A549 (cell line): ENCODE measurements around the gene NCF2.

Source experiments
- CTCF ChIP-seq: fragments of >200 bp; sonication (Bioruptor Twin); formaldehyde crosslinking; IDR thresholded peaks from 3 replicates; pipeline ENCODE4 v1.5.1; 2016
- JUN ChIP-seq, 2 experiments: fragments of >200 bp; sonication (Bioruptor Twin); formaldehyde crosslinking; IDR thresholded peaks; 2 replicates in 1 of 2; 3 replicates in 1 of 2; pipeline ENCODE4 v1.6.1; 2016 to 2017
- MYC ChIP-seq: IDR thresholded peaks from 2 replicates; pipeline ENCODE4 v1.6.1; 2012; ENCODE audit warnings: mild to moderate bottlenecking, inconsistent platforms, low read length, improper control_type of control experiment, borderline replicate concordance
- REST ChIP-seq: fragments of 200-600 bp; sonication (generic); IDR thresholded peaks from 2 replicates; pipeline ENCODE4 v1.6.1; 2016; ENCODE audit warnings: antibody characterized with exemption, mild to moderate bottlenecking, moderate library complexity

GRCh38 chr1:183595537-183595936, 5.3 kb upstream of the NCF2 start:
- TF ChIP-seq JUN (IDR thresholded peaks at IDR 0.05) (no peak), CTCF (no peak), MYC (no peak), REST (no peak)
